SK-N-SH treated with all-trans-retinoic acid at 6 μM for 48 hours (cell line): ENCODE results near the gene MCEE.
A peak's percentile ranks its signal among the peaks of the same experiment; 100 is the strongest.

Source experiments
- BACH2 ChIP-seq: fragments of 250-450 bp; sonication (Bioruptor Pico); IDR thresholded peaks from 2 replicates; pipeline ENCODE4 v1.9.0; 2021; ENCODE audit warnings: mild to moderate bottlenecking, borderline replicate concordance
- CSDC2 ChIP-seq: fragments of 250-450 bp; sonication (Bioruptor Pico); IDR thresholded peaks from 2 replicates; pipeline ENCODE4 v1.5.0; 2020; ENCODE audit warnings: mild to moderate bottlenecking, moderate library complexity
- OSR1 ChIP-seq: fragments of 250-450 bp; sonication (Bioruptor Pico); IDR thresholded peaks from 2 replicates; pipeline ENCODE4 v1.8.0; 2022; ENCODE audit warnings: moderate library complexity, mild to moderate bottlenecking, inconsistent platforms
- SNAI2 ChIP-seq: fragments of 250-450 bp; sonication (Bioruptor Pico); IDR thresholded peaks from 2 replicates; pipeline ENCODE4 v1.5.0; 2020; ENCODE audit warnings: mild to moderate bottlenecking, moderate library complexity
- TCF4 ChIP-seq: fragments of 250-450 bp; sonication (Bioruptor Pico); IDR thresholded peaks from 2 replicates; pipeline ENCODE4 v1.8.0; 2021; ENCODE audit warnings: mild to moderate bottlenecking, moderate library complexity, borderline replicate concordance
- ZC3H10 ChIP-seq: fragments of 250-450 bp; sonication (Bioruptor Pico); IDR thresholded peaks from 2 replicates; pipeline ENCODE4 v1.5.1; 2021; ENCODE audit warnings: mild to moderate bottlenecking, moderate library complexity
- ZFP3 ChIP-seq: fragments of 250-450 bp; sonication (Bioruptor Pico); IDR thresholded peaks from 2 replicates; pipeline ENCODE4 v1.5.0; 2020; ENCODE audit warnings: mild to moderate bottlenecking, moderate library complexity
- ZNF70 ChIP-seq: fragments of 450-650 bp; formaldehyde crosslinking; IDR thresholded peaks from 2 replicates; pipeline ENCODE4 v1.5.0; 2020; ENCODE audit warnings: mild to moderate bottlenecking, moderate library complexity
- TF ChIP-seq, protein P1 (sequence below): fragments of 250-450 bp; sonication (Bioruptor Pico); IDR thresholded peaks from 2 replicates; pipeline ENCODE4 v1.8.0; 2020; ENCODE audit warnings: mild to moderate bottlenecking, moderate library complexity, borderline replicate concordance
- TF ChIP-seq, protein P2 (sequence below): fragments of 250-450 bp; sonication (Bioruptor Pico); IDR thresholded peaks from 2 replicates; pipeline ENCODE4 v1.5.1; 2020; ENCODE audit warnings: low read depth, mild to moderate bottlenecking, moderate library complexity
- TF ChIP-seq, protein P3 (sequence below): fragments of 250-450 bp; sonication (Bioruptor Pico); IDR thresholded peaks from 2 replicates; pipeline ENCODE4 v1.8.0; 2021; ENCODE audit warnings: low read depth, mild to moderate bottlenecking, moderate library complexity, borderline replicate concordance

- TF ChIP-seq ZC3H10 (CRISPR knock-in tag) (0 out of 2 replicates have a peak, but pooled peaks have one; percentile 31), SNAI2 (CRISPR knock-in tag) (no peak), BACH2 (CRISPR knock-in tag) (no peak), ZNF70 (no peak), TCF4 (CRISPR knock-in tag) (no peak; the same call in 1 of the 2 replicates), ZFP3 (CRISPR knock-in tag) (no peak), OSR1 (no peak), CSDC2 (CRISPR knock-in tag) (no peak)
- TF ChIP-seq, protein P1, sequence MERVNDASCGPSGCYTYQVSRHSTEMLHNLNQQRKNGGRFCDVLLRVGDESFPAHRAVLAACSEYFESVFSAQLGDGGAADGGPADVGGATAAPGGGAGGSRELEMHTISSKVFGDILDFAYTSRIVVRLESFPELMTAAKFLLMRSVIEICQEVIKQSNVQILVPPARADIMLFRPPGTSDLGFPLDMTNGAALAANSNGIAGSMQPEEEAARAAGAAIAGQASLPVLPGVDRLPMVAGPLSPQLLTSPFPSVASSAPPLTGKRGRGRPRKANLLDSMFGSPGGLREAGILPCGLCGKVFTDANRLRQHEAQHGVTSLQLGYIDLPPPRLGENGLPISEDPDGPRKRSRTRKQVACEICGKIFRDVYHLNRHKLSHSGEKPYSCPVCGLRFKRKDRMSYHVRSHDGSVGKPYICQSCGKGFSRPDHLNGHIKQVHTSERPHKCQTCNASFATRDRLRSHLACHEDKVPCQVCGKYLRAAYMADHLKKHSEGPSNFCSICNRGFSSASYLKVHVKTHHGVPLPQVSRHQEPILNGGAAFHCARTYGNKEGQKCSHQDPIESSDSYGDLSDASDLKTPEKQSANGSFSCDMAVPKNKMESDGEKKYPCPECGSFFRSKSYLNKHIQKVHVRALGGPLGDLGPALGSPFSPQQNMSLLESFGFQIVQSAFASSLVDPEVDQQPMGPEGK (CRISPR knock-in tag): no peak
- TF ChIP-seq, protein P2, sequence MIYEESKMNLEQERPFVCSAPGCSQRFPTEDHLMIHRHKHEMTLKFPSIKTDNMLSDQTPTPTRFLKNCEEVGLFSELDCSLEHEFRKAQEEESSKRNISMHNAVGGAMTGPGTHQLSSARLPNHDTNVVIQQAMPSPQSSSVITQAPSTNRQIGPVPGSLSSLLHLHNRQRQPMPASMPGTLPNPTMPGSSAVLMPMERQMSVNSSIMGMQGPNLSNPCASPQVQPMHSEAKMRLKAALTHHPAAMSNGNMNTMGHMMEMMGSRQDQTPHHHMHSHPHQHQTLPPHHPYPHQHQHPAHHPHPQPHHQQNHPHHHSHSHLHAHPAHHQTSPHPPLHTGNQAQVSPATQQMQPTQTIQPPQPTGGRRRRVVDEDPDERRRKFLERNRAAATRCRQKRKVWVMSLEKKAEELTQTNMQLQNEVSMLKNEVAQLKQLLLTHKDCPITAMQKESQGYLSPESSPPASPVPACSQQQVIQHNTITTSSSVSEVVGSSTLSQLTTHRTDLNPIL (CRISPR knock-in tag): no peak
- TF ChIP-seq, protein P3, sequence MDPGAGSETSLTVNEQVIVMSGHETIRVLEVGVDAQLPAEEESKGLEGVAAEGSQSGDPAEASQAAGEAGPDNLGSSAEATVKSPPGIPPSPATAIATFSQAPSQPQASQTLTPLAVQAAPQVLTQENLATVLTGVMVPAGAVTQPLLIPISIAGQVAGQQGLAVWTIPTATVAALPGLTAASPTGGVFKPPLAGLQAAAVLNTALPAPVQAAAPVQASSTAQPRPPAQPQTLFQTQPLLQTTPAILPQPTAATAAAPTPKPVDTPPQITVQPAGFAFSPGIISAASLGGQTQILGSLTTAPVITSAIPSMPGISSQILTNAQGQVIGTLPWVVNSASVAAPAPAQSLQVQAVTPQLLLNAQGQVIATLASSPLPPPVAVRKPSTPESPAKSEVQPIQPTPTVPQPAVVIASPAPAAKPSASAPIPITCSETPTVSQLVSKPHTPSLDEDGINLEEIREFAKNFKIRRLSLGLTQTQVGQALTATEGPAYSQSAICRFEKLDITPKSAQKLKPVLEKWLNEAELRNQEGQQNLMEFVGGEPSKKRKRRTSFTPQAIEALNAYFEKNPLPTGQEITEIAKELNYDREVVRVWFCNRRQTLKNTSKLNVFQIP (CRISPR knock-in tag): no peak
Observed at GRCh38 chr2:71068218-71069035, 61.6 kb downstream of the MCEE start, which contains the start of gene NAGK.
